GM10248 (cell line): Measurements from ENCODE around the gene CEP112.
"Not testable (repeated sequence)": the region's sequence is repeated elsewhere in the genome, so short reads cannot be mapped to it uniquely, and the experiment has no call there.

Experiments
- CTCF ChIA-PET: fragments of 300-600 bp; sonication (Branson Sonifier 250); formaldehyde crosslinking; extraction: SDS; loops from one replicate; lab custom pipeline; 2021; ENCODE audit warnings: antibody characterized with exemption; lab: Yijun Ruan, JAX
- POLR2A ChIA-PET: fragments of 350-650 bp; sonication (Branson Sonifier 250); formaldehyde crosslinking; extraction: SDS; loops from one replicate; lab custom pipeline; 2020; ENCODE audit warnings: antibody characterized with exemption; lab: Yijun Ruan, JAX
- DNase-seq: peaks from one replicate; pipeline ENCODE4 v3.0.0; 2012; ENCODE audit errors: extremely low spot score
- TF ChIP-seq, protein P1 (sequence below): IDR thresholded peaks from 2 replicates; pipeline ENCODE4 v1.5.1; 2012; ENCODE audit warnings: mild to moderate bottlenecking, low read depth; ENCODE audit errors: extremely low read depth, missing control alignments, control extremely low read depth

CEP112 gene

DNA sequence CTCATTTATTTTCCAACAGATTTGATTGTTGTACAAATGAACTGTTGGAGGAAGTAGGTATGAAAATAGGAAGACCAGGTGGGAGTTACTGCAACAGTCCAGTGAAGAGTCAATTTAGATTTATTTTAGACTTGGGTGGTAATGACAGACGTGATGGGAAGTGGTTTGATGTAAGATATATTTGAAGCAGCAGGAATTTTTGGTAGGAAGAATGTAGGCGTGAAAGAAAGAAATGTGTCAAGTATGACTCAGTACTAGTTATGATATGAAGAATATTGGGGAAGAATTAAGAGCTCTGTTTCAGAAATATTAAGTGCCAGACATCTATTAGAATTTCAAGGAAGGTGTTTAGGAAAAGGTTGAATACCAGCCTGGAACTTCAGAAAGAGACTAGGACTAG lies 382.6 kb downstream of the CEP112 start:
- ChIA-PET POLR2A (no interaction called here), CTCF (no interaction called here)
- DNase-seq, result no peak
- TF ChIP-seq, protein P1, sequence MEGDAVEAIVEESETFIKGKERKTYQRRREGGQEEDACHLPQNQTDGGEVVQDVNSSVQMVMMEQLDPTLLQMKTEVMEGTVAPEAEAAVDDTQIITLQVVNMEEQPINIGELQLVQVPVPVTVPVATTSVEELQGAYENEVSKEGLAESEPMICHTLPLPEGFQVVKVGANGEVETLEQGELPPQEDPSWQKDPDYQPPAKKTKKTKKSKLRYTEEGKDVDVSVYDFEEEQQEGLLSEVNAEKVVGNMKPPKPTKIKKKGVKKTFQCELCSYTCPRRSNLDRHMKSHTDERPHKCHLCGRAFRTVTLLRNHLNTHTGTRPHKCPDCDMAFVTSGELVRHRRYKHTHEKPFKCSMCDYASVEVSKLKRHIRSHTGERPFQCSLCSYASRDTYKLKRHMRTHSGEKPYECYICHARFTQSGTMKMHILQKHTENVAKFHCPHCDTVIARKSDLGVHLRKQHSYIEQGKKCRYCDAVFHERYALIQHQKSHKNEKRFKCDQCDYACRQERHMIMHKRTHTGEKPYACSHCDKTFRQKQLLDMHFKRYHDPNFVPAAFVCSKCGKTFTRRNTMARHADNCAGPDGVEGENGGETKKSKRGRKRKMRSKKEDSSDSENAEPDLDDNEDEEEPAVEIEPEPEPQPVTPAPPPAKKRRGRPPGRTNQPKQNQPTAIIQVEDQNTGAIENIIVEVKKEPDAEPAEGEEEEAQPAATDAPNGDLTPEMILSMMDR, result no peak

DNA sequence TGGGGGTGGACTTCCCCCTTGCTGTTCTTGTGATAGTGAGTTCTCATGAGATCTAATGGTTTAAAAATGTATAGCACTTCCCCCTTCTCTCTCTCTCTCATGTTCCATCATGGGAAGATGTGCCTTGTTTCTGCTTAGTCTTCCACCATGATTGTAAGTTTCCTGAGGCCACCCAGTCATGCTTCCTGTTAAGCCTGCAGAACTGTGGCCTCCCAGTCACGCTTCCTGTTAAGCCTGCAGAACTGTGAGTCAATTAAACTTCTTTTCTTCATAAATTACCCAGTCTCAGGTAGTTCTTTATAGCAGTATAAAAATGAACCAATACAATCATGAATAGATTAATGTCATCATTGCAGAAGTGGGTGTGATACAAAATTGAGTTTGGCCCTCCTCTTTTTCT lies 383.4 kb downstream of the CEP112 start:
- CTCF ChIA-PET, DNase-seq, POLR2A ChIA-PET: not testable (repeated sequence)

DNA sequence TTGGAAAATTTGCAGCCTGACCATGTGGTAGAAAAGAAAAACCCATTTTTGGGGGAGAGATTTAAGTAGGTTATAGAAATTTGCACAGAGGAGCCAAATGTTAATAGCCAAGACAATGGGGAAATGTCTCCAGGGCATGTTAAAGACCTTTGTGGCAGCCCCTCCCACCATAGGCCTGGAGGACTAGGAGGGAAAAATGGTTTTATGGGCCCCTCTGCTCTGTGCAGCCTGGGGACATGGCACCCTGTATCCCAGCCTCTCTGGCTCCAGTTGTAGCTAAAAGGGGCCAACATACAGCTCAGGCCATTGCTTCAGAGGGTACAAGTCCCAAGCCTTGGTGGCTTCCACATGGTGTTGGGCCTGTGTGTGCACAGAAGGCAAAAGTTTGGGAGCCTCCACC lies 384.6 kb downstream of the CEP112 start:
- ChIA-PET POLR2A (no interaction called here), CTCF (no interaction called here)
- no peak for DNase-seq

DNA sequence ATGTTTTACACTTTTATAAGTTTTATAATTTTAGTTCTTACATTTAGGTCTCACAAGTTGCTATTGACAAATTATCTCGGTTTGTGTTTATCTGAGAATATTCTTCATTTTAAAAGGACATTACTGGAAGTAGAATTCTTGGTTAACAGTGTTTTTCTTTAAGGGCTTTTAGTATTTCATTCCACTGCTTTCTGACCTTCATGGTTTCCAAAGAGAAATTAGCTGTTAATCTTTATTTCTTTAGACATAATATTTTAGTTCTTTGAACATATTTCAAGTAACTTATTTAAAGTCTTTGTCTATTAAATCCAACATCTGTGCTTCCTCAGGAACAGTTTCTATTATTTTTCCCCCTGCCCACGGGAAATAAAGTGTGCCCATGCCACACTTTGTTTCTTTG lies 390.4 kb downstream of the CEP112 start:
- ChIA-PET POLR2A (no interaction called here), CTCF (interaction anchor here (1.2 kb wide), 1 partner anchor 10 kb away, joined by 3 read pairs; no protein-coding TSS in a partner anchor)
- TF ChIP-seq, protein P1, result no peak
- no peak for DNase-seq

More for the DNA sequence above, 384.6 kb downstream of the CEP112 start:
- TF ChIP-seq, protein P1, result no peak

DNA sequence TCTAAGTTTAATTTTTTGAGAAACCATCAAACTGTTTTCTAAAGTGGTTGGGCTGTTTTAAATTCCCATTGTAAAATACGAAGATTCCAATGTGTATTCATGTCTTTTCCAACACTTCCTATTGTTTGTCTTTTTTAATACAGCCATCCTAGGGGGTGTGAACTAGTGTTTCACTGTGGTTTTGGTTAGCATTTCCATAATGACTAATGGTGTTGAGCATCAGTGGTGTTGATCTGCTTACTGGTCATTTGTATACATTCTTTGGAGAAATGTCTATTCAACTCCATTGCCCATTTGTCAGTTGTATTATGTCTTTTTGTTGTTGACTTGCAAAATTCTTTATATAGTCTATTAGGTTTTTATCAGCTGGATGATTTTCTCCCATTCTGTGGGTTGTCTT lies 391.3 kb downstream of the CEP112 start:
- no peak for DNase-seq
- CTCF ChIA-PET, result no interaction called here
- TF ChIP-seq, protein P1, result no peak
- POLR2A ChIA-PET, result no interaction called here

DNA sequence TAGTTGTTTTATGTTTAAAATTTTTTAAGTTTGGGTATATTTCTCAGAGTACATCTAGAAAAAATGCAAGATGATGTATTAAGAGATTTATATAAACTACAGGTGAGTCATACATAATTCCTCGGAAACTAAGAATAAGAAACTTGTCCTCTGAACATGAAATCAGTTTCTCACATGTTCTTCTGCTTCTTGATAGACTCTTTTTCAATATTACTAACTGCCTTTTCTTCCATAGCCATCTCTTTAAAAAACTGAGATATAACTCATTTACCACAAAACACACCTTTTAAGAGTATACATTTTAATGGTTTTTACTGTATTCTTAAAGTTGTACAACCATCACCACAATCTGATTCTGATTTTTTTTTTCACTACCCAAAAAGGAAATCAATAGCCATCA lies 392.1 kb downstream of the CEP112 start:
- no peak for DNase-seq
- ChIA-PET POLR2A (no interaction called here), CTCF (no interaction called here)
- TF ChIP-seq, protein P1, result no peak

DNA sequence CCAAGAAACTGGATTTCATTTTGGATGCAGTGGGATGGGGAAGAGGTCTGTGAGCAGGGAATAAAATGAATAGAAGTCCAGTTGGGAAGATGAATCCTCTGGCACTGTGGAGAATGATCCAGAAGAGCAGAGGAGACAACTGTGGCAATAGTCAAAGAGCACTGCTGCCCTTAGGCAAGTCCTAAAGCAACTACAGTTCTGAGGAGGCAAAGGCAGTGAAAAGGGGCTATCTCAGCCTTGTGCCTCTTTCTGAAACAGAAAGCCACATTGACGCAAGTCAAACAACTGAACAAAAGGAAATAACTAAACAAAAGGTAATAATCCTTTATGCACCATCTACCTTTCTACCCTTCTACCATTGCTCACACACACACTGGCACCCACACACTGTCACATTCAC lies 392.5 kb downstream of the CEP112 start:
- CTCF ChIA-PET, result no interaction called here
- DNase-seq, result no peak
- POLR2A ChIA-PET, result no interaction called here
- TF ChIP-seq, protein P1, result no peak
